Measurements from ENCODE around the gene SHISA7.

GRCh38 chr19:55402509-55402908, 40.6 kb downstream of the SHISA7 start:
- no peak for TF ChIP-seq POLR2A (IDR thresholded peaks at IDR 0.05; ENCODE audit: low read length)
- TF ChIP-seq GATA1 (IDR thresholded peaks at IDR 0.05; ENCODE audit: low read depth, low read length): no peak
